Measurements from ENCODE around the gene TEX2.

Gene TEX2

DNA sequence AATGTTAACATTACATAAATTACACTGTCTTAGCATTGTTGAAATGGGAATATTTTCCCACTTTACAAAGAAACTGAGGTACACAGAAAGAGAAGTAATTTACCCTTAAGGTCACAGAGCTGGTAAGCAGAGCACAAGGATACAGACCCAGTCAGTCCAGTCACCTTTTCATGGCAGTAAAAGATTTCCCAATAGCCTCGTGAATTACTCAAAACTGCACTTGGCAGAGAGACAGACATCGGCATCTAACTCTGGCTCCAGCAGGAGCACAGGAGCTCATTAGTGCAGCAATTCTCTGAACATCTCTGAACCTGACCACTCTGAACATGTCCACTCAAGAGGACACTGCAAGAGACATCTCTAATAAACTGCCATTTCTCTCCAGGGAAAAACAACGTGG, 3.1 kb downstream of the TEX2 start:
- DNase-seq (ENCODE audit: low spot score): no peak
- TF ChIP-seq, protein P1, sequence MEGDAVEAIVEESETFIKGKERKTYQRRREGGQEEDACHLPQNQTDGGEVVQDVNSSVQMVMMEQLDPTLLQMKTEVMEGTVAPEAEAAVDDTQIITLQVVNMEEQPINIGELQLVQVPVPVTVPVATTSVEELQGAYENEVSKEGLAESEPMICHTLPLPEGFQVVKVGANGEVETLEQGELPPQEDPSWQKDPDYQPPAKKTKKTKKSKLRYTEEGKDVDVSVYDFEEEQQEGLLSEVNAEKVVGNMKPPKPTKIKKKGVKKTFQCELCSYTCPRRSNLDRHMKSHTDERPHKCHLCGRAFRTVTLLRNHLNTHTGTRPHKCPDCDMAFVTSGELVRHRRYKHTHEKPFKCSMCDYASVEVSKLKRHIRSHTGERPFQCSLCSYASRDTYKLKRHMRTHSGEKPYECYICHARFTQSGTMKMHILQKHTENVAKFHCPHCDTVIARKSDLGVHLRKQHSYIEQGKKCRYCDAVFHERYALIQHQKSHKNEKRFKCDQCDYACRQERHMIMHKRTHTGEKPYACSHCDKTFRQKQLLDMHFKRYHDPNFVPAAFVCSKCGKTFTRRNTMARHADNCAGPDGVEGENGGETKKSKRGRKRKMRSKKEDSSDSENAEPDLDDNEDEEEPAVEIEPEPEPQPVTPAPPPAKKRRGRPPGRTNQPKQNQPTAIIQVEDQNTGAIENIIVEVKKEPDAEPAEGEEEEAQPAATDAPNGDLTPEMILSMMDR (IDR thresholded peaks at IDR 0.05; ENCODE audit: borderline replicate concordance, control extremely low read depth, extremely low read depth, insufficient read depth, missing control alignments): no peak
- in situ Hi-C loops (cut with MboI; ENCODE audit: low sequenced_read_pairs, unreplicated experiment): no loop called here

DNA sequence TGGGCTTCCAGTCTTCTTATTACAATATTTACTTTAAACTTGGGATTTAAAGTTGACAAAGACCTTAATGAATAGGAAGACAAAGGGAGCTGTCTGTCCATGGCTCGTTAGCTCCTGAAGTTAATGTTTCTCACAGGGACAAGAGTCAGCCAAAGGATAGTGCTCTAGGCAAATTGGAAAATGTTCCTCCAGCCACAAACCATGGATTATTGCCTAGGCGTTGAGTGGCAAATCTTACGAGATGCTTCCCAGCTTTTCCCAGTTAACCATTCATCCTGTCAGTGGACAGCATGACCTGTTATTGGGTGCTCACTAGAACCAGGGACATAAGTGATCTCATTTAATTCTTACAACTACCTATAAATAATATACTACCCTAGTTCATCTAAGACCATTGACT, 3.6 kb downstream of the TEX2 start:
- TF ChIP-seq, protein P1 (IDR thresholded peaks at IDR 0.05; ENCODE audit: borderline replicate concordance, control extremely low read depth, extremely low read depth, insufficient read depth, missing control alignments): no peak
- no peak for DNase-seq (ENCODE audit: low spot score)
- in situ Hi-C loops (cut with MboI; ENCODE audit: low sequenced_read_pairs, unreplicated experiment): no loop called here

GRCh38 chr17:64256913-64257807, 5.9 kb downstream of the TEX2 start:
- TF ChIP-seq, protein P1 (IDR thresholded peaks at IDR 0.05; ENCODE audit: borderline replicate concordance, control extremely low read depth, extremely low read depth, insufficient read depth, missing control alignments): no peak
- DNase-seq (ENCODE audit: low spot score): no peak
- in situ Hi-C loops (cut with MboI; ENCODE audit: low sequenced_read_pairs, unreplicated experiment): no loop called here

DNA sequence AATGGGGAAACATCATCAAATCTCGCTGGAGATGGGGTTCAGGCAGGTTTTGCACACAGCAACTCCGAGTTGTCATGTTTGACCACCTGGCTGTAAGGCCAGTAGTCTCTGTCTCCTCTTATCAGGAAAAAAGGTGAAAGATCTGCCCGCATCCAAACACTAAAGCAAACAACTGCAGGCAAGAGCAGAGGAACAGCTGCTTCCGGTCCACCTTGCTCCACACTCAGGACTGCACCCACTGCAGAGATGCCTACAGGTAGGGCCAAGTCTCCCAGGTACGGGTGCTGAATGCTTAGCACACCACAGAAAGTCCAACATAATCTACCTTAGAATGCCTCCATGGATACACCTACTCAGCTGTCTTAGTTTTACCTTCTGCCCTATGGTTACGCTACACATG, 7.3 kb downstream of the TEX2 start:
- in situ Hi-C loops (cut with MboI; ENCODE audit: low sequenced_read_pairs, unreplicated experiment): no loop called here
- no peak for DNase-seq (ENCODE audit: low spot score)
- TF ChIP-seq, protein P1 (IDR thresholded peaks at IDR 0.05; ENCODE audit: borderline replicate concordance, control extremely low read depth, extremely low read depth, insufficient read depth, missing control alignments): no peak

DNA sequence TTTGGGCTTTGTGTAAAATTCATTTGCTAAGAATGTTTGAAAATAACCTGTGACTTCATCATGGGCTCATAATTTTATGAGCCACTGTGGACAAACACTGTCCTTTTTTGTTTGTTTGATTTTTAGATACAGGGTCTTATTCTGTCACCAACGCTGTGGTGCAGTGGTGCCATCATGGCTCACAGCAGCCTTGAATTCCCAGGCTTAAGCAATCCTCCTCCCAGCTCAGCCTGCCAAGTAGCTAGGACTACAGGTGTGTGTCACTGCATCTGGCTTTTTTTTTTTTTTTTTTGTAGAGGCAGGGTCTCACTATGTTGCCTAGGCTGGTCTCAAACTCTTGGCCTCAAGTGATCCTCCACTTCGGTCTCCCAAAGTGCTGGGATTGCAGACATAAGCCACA, 8.3 kb downstream of the TEX2 start:
- TF ChIP-seq, protein P1 (IDR thresholded peaks at IDR 0.05; ENCODE audit: borderline replicate concordance, control extremely low read depth, extremely low read depth, insufficient read depth, missing control alignments): no peak

GRCh38 chr17:64253470-64253869, 9.6 kb downstream of the TEX2 start:
- in situ Hi-C loops (cut with MboI; ENCODE audit: low sequenced_read_pairs, unreplicated experiment): no loop called here
- DNase-seq (ENCODE audit: low spot score): no peak
- TF ChIP-seq, protein P1 (IDR thresholded peaks at IDR 0.05; ENCODE audit: borderline replicate concordance, control extremely low read depth, extremely low read depth, insufficient read depth, missing control alignments): no peak

More for the DNA sequence above, 8.3 kb downstream of the TEX2 start:
- no peak for DNase-seq (ENCODE audit: low spot score)
- in situ Hi-C loops (cut with MboI; ENCODE audit: low sequenced_read_pairs, unreplicated experiment): no loop called here

Data from GM13976 (cell line).